Keratinocyte (primary cell): Measurements from ENCODE around the gene MAGI1. TPM values are rescaled to one million over a fixed set of nuclear protein-coding genes. Genes with fewer than 3 reads are reported as not detected.

Experiments
- DNase-seq: peaks from one replicate; pipeline ENCODE4 v3.0.0-alpha.2; 2011; ENCODE audit warnings: low read depth, missing footprints, low spot score
- FAIRE-seq: peaks from 2 replicates; lab custom pipeline; 2011; peaks lifted over from hg19 to GRCh38; lab: Jason Lieb, UNC
- H2AFZ ChIP-seq: 2 replicates; pipeline ENCODE4 v1.6.0; 2012; ENCODE audit warnings: low read length, control low read depth, inconsistent platforms; ENCODE audit not compliant: control insufficient read depth
- H3K27ac ChIP-seq: 2 replicates; pipeline ENCODE4 v1.5.1; 2011; ENCODE audit warnings: low read length; ENCODE audit not compliant: control insufficient read depth, insufficient read depth
- H3K27me3 ChIP-seq: 3 replicates; pipeline ENCODE4 v1.6.0; 2011; ENCODE audit warnings: low read length; ENCODE audit not compliant: control insufficient read depth, insufficient read depth; ENCODE audit errors: extremely low read depth
- H3K36me3 ChIP-seq, 2 experiments: 2 replicates in 1 of 2; 3 replicates in 1 of 2; pipeline ENCODE4 v1.5.1; 2011; ENCODE audit warnings: low read length in 2 of 2, mild to moderate bottlenecking in 1 of 2; ENCODE audit not compliant: control insufficient read depth in 2 of 2, insufficient read depth in 2 of 2; ENCODE audit errors: extremely low read depth in 1 of 2
- H3K4me1 ChIP-seq: 3 replicates; pipeline ENCODE4 v1.5.1; 2011; ENCODE audit warnings: low read length; ENCODE audit not compliant: control insufficient read depth, insufficient read depth; ENCODE audit errors: extremely low read depth
- H3K4me2 ChIP-seq: 3 replicates; pipeline ENCODE4 v1.6.0; 2011; ENCODE audit warnings: low read depth, low read length; ENCODE audit not compliant: control insufficient read depth, insufficient read depth; ENCODE audit errors: extremely low read depth
- H3K4me3 ChIP-seq, 3 experiments: fragments of 200-600 bp in 1 of 3; sonication (generic) in 1 of 3; 2 replicates in 2 of 3; 3 replicates in 1 of 3; pipeline ENCODE4 v1.5.1; 2011 to 2016; ENCODE audit warnings: low read length in 3 of 3, mild to moderate bottlenecking in 3 of 3, control low read depth in 2 of 3, inconsistent platforms in 1 of 3, low read depth in 1 of 3, mixed read lengths in 1 of 3, mixed run types in 1 of 3, moderate library complexity in 1 of 3; ENCODE audit not compliant: control insufficient read depth in 2 of 3, insufficient read depth in 2 of 3; ENCODE audit errors: extremely low read depth in 1 of 3
- H3K79me2 ChIP-seq: 2 replicates; pipeline ENCODE4 v1.6.0; 2012; ENCODE audit warnings: low read length; ENCODE audit not compliant: control insufficient read depth, insufficient read depth
- H3K9ac ChIP-seq: 3 replicates; pipeline ENCODE4 v1.6.0; 2011; ENCODE audit warnings: low read length; ENCODE audit not compliant: control insufficient read depth, insufficient read depth; ENCODE audit errors: extremely low read depth
- H3K9me1 ChIP-seq: 3 replicates; pipeline ENCODE4 v1.6.0; 2011; ENCODE audit warnings: low read length; ENCODE audit not compliant: control insufficient read depth, insufficient read depth; ENCODE audit errors: extremely low read depth
- H3K9me3 ChIP-seq: 2 replicates; pipeline ENCODE4 v1.5.1; 2012; ENCODE audit warnings: low read depth, low read length; ENCODE audit not compliant: control insufficient read depth
- H4K20me1 ChIP-seq: 3 replicates; pipeline ENCODE4 v1.6.0; 2011; ENCODE audit warnings: low read length; ENCODE audit not compliant: control insufficient read depth, insufficient read depth; ENCODE audit errors: extremely low read depth
- CTCF ChIP-seq, 3 experiments: IDR thresholded peaks in 1 of 3; conservative IDR thresholded peaks in 1 of 3; optimal IDR thresholded peaks in 1 of 3; 2 replicates in 2 of 3; 3 replicates in 1 of 3; pipeline versions ENCODE3 to v1.5.1; 2011; ENCODE audit warnings: low read length in 3 of 3, mild to moderate bottlenecking in 3 of 3, moderate library complexity in 2 of 3, control low read depth in 1 of 3, inconsistent platforms in 1 of 3; ENCODE audit not compliant: insufficient read depth in 2 of 3; ENCODE audit errors: extremely low read depth in 1 of 3
- EZH2 ChIP-seq: IDR thresholded peaks from one replicate; pipeline ENCODE4 v1.6.1; 2012; ENCODE audit warnings: inconsistent platforms, mild to moderate bottlenecking, low read length, moderate library complexity
- dilution Hi-C: fragments of 300-500 bp; cut with MboI; formaldehyde crosslinking; loops from one replicate; pipeline ENCODE4 v1.7.0; 2020; ENCODE audit warnings: low sequenced_read_pairs; ENCODE audit not compliant: extremely low pct_ligation_motif_present
- polyA plus RNA-seq, 5 experiments: library from polyadenylated mRNA; depleted of rRNA in 3 of 5; stranded (reverse) in 3 of 5; stranded (forward) in 1 of 5; unstranded in 1 of 5; fragments of >200 nt; gene quantifications; 1 replicate in 1 of 5; 2 replicates in 3 of 5; 3 replicates in 1 of 5; pipeline versions ENCODE4 v1.2.1 to v1.2.3, GENCODE V29; 2011 to 2012; ENCODE audit warnings: missing spikeins in 2 of 5, low read depth in 1 of 5, low replicate concordance in 1 of 5

The MAGI1 gene
- polyA plus RNA-seq, 1 donor (not counting 4 experiments of a cell fraction or from before 2014, with no cell fraction given), result 10.9 TPM

DNA sequence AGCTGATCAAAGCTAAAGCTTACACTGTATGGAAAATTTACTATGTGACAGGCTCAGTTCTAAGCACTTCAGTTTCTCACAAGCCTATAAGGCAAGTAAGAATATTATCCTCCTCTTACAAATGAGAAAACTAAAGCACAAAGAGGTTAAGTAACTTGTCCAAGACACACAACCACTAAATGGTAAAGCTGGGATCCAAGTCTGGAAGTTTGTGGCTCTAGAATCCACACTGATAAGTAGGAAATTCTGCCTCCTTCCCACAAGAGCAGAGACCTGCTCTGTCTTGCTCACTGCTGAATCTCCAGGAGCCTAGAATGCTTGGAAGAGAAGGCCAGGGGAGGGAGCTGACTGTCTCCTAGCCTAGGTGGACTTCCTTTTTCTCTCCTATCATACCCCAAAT, 60.6 kb downstream of the MAGI1 start:
- Histone ChIP-seq H3K9me1 (no peaks in the 10 kb centered on the region), H3K4me3 (no peak overlapping the region), H3K27me3 (no peaks in the 10 kb centered on the region), H3K4me2 (no peak overlapping the region), H3K9me3 (no peaks in the 10 kb centered on the region), H3K4me1 (peaks cover 9% of the 10 kb centered on the region), H3K9ac (no peak overlapping the region), H4K20me1 (no peaks in the 10 kb centered on the region), H2AFZ (no peak overlapping the region), H3K27ac (no peak overlapping the region), H3K79me2 (no peaks in the 10 kb centered on the region), H3K36me3 (peaks cover 0 to 1% of the 10 kb centered on the region in 2 experiments)
- TF ChIP-seq CTCF (optimal IDR thresholded peaks at IDR 0.05 in 1 of 3, IDR thresholded peaks at IDR 0.05 in 1 of 3, conservative IDR thresholded peaks at IDR 0.05 in 1 of 3; ENCODE audit: extremely low read depth in 1 of 3, insufficient read depth in 2 of 3, low read length in 3 of 3), result no peak
- no peak for TF ChIP-seq EZH2
- DNase-seq, result no peak
- no peak for FAIRE-seq
- dilution Hi-C loops, result no loop called here

DNA sequence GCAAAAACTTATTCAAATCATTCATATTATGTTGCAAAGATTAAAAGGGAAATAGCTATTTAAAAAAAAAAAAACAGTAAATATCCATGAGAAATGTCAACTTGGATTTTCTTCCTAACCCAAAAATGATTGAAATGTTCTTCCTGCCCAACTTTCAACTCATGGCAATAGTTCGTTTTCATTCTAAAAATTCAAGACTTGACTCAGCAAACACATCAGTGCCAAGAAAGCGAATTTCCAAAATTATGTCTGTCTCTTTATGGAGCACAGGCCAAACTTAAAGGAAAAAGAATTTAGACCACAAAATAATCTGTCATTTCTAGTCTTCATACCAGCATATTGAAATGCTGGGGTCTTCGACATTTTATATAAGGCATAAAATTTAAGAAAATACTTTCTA, 63.7 kb downstream of the MAGI1 start:
- dilution Hi-C loops, result no loop called here
- Histone ChIP-seq H3K4me2 (no peak overlapping the region), H3K4me3 (no peak overlapping the region), H3K27me3 (no peaks in the 10 kb centered on the region), H3K9me3 (no peaks in the 10 kb centered on the region), H3K79me2 (no peaks in the 10 kb centered on the region), H3K27ac (no peak overlapping the region), H3K4me1 (peaks cover 9% of the 10 kb centered on the region), H4K20me1 (no peaks in the 10 kb centered on the region), H3K36me3 (peaks cover 0 to 1% of the 10 kb centered on the region in 2 experiments), H2AFZ (no peak overlapping the region), H3K9ac (no peak overlapping the region), H3K9me1 (no peaks in the 10 kb centered on the region)
- FAIRE-seq, result no peak
- no peak for DNase-seq
- TF ChIP-seq CTCF (optimal IDR thresholded peaks at IDR 0.05 in 1 of 3, IDR thresholded peaks at IDR 0.05 in 1 of 3, conservative IDR thresholded peaks at IDR 0.05 in 1 of 3; ENCODE audit: extremely low read depth in 1 of 3, insufficient read depth in 2 of 3, low read length in 3 of 3) (no peak), EZH2 (no peak)
